ENCODE measurements around the gene LEKR1. TPM values are rescaled to one million over a fixed set of nuclear protein-coding genes. Genes with fewer than 3 reads are reported as not detected.
"Not testable (repeated sequence)": the region's sequence is repeated elsewhere in the genome, so short reads cannot be mapped to it uniquely, and the experiment has no call there.

LEKR1 gene
- total and polyA plus RNA-seq, 3 donors from 2014 or later = 9.7 to 23.0 (median 22.9) TPM

GRCh38 chr3:156820692-156821080, 5.5 kb upstream of the LEKR1 start:
- Histone ChIP-seq H3K27me3 (no peaks in the 10 kb centered on the region), H3K9me3 (no peaks in the 10 kb centered on the region), H3K27ac (no peak overlapping the region), H3K4me3 (no peak overlapping the region), H3K36me3 (ENCODE audit: low read depth, missing control alignments) (no peaks in the 10 kb centered on the region), H3K4me1 (peaks cover 7% of the 10 kb centered on the region)
- intact Hi-C loops (cut with DNase I; ENCODE audit: low total_unique reads) = no loop called here
- no peak for DNase-seq
- TF ChIP-seq POLR2A (IDR thresholded peaks at IDR 0.05) (no peak), CTCF (IDR thresholded peaks at IDR 0.05) (no peak)

- H3K9me3 ChIP-seq; H3K4me1 ChIP-seq; H3K36me3 ChIP-seq (ENCODE audit: low read depth, missing control alignments); DNase-seq; H3K27me3 ChIP-seq; H3K27ac ChIP-seq; intact Hi-C loops (cut with DNase I; ENCODE audit: low total_unique reads): not testable (repeated sequence)
- 83 to 86% methylated on average over 10 to 30 of the region's 32 CpGs for WGBS, 2 donors
- peak overlapping the region in 1 of 2 donors; percentile 41 for H3K4me3 ChIP-seq
These were observed 3.4 kb upstream of the LEKR1 start for GRCh38 chr3:156822626-156823260.

GRCh38 chr3:156825795-156826143, 384 bp upstream of the LEKR1 start:
- Histone ChIP-seq H3K27ac (peak overlapping the region; percentile 93), H3K36me3 (ENCODE audit: low read depth, missing control alignments) (no peaks in the 10 kb centered on the region), H3K27me3 (no peaks in the 10 kb centered on the region), H3K4me1 (peaks cover 7% of the 10 kb centered on the region), H3K9me3 (no peaks in the 10 kb centered on the region), H3K4me3 (peak overlapping the region; percentile 73 to 92)
- TF ChIP-seq POLR2A (IDR thresholded peaks at IDR 0.05) (no peak), CTCF (IDR thresholded peaks at IDR 0.05) (no peak)
- intact Hi-C loops (cut with DNase I; ENCODE audit: low total_unique reads) = no loop called here
- 5% methylated on average over 8 of the region's 8 CpGs for WGBS, 2 donors
- no peak for DNase-seq

- Histone ChIP-seq H3K36me3 (ENCODE audit: low read depth, missing control alignments) (no peaks in the 10 kb centered on the region), H3K4me3 (peak overlapping the region; percentile 73 to 92), H3K27me3 (no peaks in the 10 kb centered on the region), H3K27ac (peak overlapping the region; percentile 93), H3K9me3 (no peaks in the 10 kb centered on the region), H3K4me1 (peaks cover 7% of the 10 kb centered on the region)
- DNase-seq = no peak
- intact Hi-C loops (cut with DNase I; ENCODE audit: low total_unique reads) = no loop called here
- TF ChIP-seq POLR2A (IDR thresholded peaks at IDR 0.05) (no peak), CTCF (IDR thresholded peaks at IDR 0.05) (no peak)
- WGBS, 2 donors = 27 to 30% methylated on average over 16 of the region's 16 CpGs
These were observed 1.0 kb downstream of the LEKR1 start for GRCh38 chr3:156826896-156827882.

- TF ChIP-seq CTCF (IDR thresholded peaks at IDR 0.05) = no peak
- TF ChIP-seq POLR2A (IDR thresholded peaks at IDR 0.05) = no peak
- no peak overlapping the region for H3K4me3 ChIP-seq
- 80 to 87% methylated on average over 3 of the region's 3 CpGs for WGBS, 2 donors
These were observed 4.9 kb downstream of the LEKR1 start for GRCh38 chr3:156831006-156831405.

More at GRCh38 chr3:156831006-156831405, 4.9 kb downstream of the LEKR1 start:
- no peaks in the 10 kb centered on the region for H3K9me3 ChIP-seq
- H3K4me1 ChIP-seq = peaks cover 7% of the 10 kb centered on the region
- intact Hi-C loops (cut with DNase I; ENCODE audit: low total_unique reads) = no loop called here
- no peak for DNase-seq
- H3K36me3 ChIP-seq (ENCODE audit: low read depth, missing control alignments) = no peaks in the 10 kb centered on the region
- H3K27me3 ChIP-seq = no peaks in the 10 kb centered on the region
- no peak overlapping the region for H3K27ac ChIP-seq

Measured in testis (tissue), 3 donors.